ENCODE measurements around the gene MEIKIN. TPM values are rescaled to one million over a fixed set of nuclear protein-coding genes. Genes with fewer than 3 reads are reported as not detected.

MEIKIN gene
- total and polyA plus RNA-seq, 2 of the 8 experiments (the other 6 are each of a cell fraction or from before 2014, with no cell fraction given): not detected

DNA sequence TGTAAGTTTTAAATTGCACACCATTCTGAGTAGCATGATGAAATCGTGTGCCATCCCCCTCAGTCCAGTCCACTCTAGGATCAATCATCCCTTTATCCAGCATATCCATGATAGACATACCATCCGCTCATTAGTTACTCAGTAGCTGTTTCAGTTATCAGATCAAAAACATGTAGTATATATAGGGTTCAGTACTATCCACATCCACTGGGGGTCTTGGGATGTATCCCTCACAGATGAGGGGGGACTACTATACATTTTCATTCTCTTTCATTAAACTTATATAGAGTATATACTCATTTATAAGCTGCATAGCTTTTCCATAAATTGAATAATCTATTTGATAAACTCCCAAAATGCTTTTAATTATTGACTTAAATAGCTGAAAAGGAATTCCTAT is 67.6 kb downstream of the MEIKIN start:
- no peak overlapping the region for H3K23ac ChIP-seq (ENCODE audit: insufficient read length)
- no peak overlapping the region for H4K5ac ChIP-seq (ENCODE audit: insufficient read length, low read depth, low read length)
- CTCF ChIA-PET (ENCODE audit: partially characterized antibody): interaction anchor here (0.5 to 3.0 kb wide), 12 partner anchors 14 to 288 kb away, joined by 3 to 9 read pairs (median 3); no protein-coding TSS in a partner anchor
- no peak overlapping the region for H3K27ac ChIP-seq (ENCODE audit: low read depth, low read length)
- H2AFZ ChIP-seq (ENCODE audit: low read length): no peak overlapping the region
- TF ChIP-seq POU5F1 (IDR thresholded peaks at IDR 0.05; ENCODE audit: low read depth, low read length) (no peak), BACH1 (IDR thresholded peaks at IDR 0.05; ENCODE audit: low read length) (no peak), BRCA1 (IDR thresholded peaks at IDR 0.05; ENCODE audit: low read depth, low read length) (no peak), EGR1 (IDR thresholded peaks at IDR 0.05; ENCODE audit: borderline replicate concordance, low read depth, low read length) (no peak), NANOG (IDR thresholded peaks at IDR 0.05; ENCODE audit: insufficient read depth, low read depth, low read length, poor library complexity, severe bottlenecking) (no peak), YY1 (IDR thresholded peaks at IDR 0.05; ENCODE audit: low read depth, low read length) (no peak)
- TF ChIP-seq, protein P1, sequence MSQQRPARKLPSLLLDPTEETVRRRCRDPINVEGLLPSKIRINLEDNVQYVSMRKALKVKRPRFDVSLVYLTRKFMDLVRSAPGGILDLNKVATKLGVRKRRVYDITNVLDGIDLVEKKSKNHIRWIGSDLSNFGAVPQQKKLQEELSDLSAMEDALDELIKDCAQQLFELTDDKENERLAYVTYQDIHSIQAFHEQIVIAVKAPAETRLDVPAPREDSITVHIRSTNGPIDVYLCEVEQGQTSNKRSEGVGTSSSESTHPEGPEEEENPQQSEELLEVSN (IDR thresholded peaks at IDR 0.05): no peak
- TF ChIP-seq, protein P2, sequence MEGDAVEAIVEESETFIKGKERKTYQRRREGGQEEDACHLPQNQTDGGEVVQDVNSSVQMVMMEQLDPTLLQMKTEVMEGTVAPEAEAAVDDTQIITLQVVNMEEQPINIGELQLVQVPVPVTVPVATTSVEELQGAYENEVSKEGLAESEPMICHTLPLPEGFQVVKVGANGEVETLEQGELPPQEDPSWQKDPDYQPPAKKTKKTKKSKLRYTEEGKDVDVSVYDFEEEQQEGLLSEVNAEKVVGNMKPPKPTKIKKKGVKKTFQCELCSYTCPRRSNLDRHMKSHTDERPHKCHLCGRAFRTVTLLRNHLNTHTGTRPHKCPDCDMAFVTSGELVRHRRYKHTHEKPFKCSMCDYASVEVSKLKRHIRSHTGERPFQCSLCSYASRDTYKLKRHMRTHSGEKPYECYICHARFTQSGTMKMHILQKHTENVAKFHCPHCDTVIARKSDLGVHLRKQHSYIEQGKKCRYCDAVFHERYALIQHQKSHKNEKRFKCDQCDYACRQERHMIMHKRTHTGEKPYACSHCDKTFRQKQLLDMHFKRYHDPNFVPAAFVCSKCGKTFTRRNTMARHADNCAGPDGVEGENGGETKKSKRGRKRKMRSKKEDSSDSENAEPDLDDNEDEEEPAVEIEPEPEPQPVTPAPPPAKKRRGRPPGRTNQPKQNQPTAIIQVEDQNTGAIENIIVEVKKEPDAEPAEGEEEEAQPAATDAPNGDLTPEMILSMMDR (IDR thresholded peaks at IDR 0.05; ENCODE audit: control extremely low read depth in 1 of 3, insufficient read depth in 1 of 3, low read depth in 1 of 3, low read length in 3 of 3): peak in 1 of 3 experiments; percentile 2; a peak in 1 of 4 replicates
- H2BK20ac ChIP-seq (ENCODE audit: low read length): no peak overlapping the region
- H4K20me1 ChIP-seq (replicated peaks in 1 of 2; ENCODE audit: control insufficient read depth in 1 of 2, insufficient read depth in 2 of 2, low read length in 2 of 2): no peaks in the 10 kb centered on the region
- H3K4me1 ChIP-seq (replicated peaks in 1 of 4; ENCODE audit: control insufficient read depth in 3 of 4, insufficient read depth in 4 of 4, low read length in 3 of 4): no peaks in the 10 kb centered on the region
- H3K27me3 ChIP-seq (replicated peaks in 1 of 4; ENCODE audit: control insufficient read depth in 3 of 4, extremely low read depth in 1 of 4, insufficient read depth in 3 of 4, low read length in 3 of 4): no peaks in the 10 kb centered on the region
- no peak overlapping the region for H3K14ac ChIP-seq (ENCODE audit: insufficient read length)
- DNase-seq (ENCODE audit: low read depth in 1 of 2, low spot score in 2 of 2) (no peak), FAIRE-seq (no peak)
- POLR2A ChIA-PET (ENCODE audit: partially characterized antibody): no interaction called here
- no peak overlapping the region for H2BK5ac ChIP-seq (ENCODE audit: low read depth, low read length)
- no peak overlapping the region for H2BK15ac ChIP-seq (ENCODE audit: low read length)
- H2AK5ac ChIP-seq (ENCODE audit: low read depth, low read length): no peak overlapping the region
- H2BK12ac ChIP-seq (ENCODE audit: low read depth, low read length): no peak overlapping the region
- H3K9me3 ChIP-seq (ENCODE audit: insufficient read depth in 2 of 2, low read depth in 1 of 2, low read length in 1 of 2): no peaks in the 10 kb centered on the region
- H4K91ac ChIP-seq (replicated peaks; ENCODE audit: insufficient read length, low read length): no peak overlapping the region
- no peak overlapping the region for H3K4me2 ChIP-seq (ENCODE audit: insufficient read depth in 1 of 2, low read depth in 2 of 2, low read length in 2 of 2)
- H3K9ac ChIP-seq (replicated peaks in 1 of 4; ENCODE audit: extremely low read depth in 1 of 4, low read depth in 3 of 4, low read length in 3 of 4): no peak overlapping the region
- no peaks in the 10 kb centered on the region for H3K79me1 ChIP-seq (ENCODE audit: low read depth, low read length)
- no peaks in the 10 kb centered on the region for H3K79me2 ChIP-seq (ENCODE audit: control insufficient read depth in 1 of 2, insufficient read depth in 2 of 2, low read length in 2 of 2)
- H3K4ac ChIP-seq (replicated peaks; ENCODE audit: insufficient read length, low read depth, low read length): no peak overlapping the region
- no peak overlapping the region for H3K18ac ChIP-seq (ENCODE audit: extremely low read depth, low read length)
- H2BK120ac ChIP-seq (replicated peaks; ENCODE audit: low read depth, low read length): no peak overlapping the region
- no peaks in the 10 kb centered on the region for H3K23me2 ChIP-seq (ENCODE audit: low read depth, low read length)
- H3K36me3 ChIP-seq (ENCODE audit: control insufficient read depth in 2 of 4, insufficient read depth in 4 of 4, low read length in 3 of 4): no peaks in the 10 kb centered on the region
- H3K4me3 ChIP-seq (ENCODE audit: extremely low read depth in 1 of 4, insufficient read depth in 2 of 4, low read depth in 3 of 4, low read length in 4 of 4): no peak overlapping the region
- no peak overlapping the region for H3K56ac ChIP-seq (replicated peaks; ENCODE audit: insufficient read length, low read depth, low read length)
- H4K8ac ChIP-seq (ENCODE audit: extremely low read depth, insufficient read depth, low read length): no peak overlapping the region
- 88% methylated on average over 2 of the region's 2 CpGs; no CpG with 5 or more reads in 1 of the 2 experiments for WGBS, 2 experiments (ENCODE audit: extremely low coverage in 1 of 2, insufficient coverage in 1 of 2, insufficient read length in 1 of 2, insufficient replicate concordance in 2 of 2, low coverage in 1 of 2, low lambda C conversion rate in 2 of 2, missing lambda C conversion rate in 1 of 2)
